Thyroid gland (tissue), 4 donors: ENCODE measurements around the gene MYO9B.

ENCODE experiments used
- POLR2A ChIP-seq, 2 donors: fragments of 450-650 bp; IDR thresholded peaks; one replicate each; pipeline ENCODE4 v1.6.1; 2017; ENCODE audit warnings: antibody characterized with exemption in 2 of 2, mild to moderate bottlenecking in 2 of 2, moderate library complexity in 1 of 2
- TF ChIP-seq, protein P1 (sequence below), 6 experiments: fragments of 200-600 bp in 3 of 6; fragments of 450-650 bp in 3 of 6; sonication (generic) in 3 of 6; IDR thresholded peaks; one replicate each; pipeline ENCODE4 v1.5.1; 2016 to 2019; ENCODE audit warnings: antibody characterized with exemption in 6 of 6, mild to moderate bottlenecking in 2 of 6, inconsistent platforms in 1 of 6, moderate library complexity in 1 of 6

DNA sequence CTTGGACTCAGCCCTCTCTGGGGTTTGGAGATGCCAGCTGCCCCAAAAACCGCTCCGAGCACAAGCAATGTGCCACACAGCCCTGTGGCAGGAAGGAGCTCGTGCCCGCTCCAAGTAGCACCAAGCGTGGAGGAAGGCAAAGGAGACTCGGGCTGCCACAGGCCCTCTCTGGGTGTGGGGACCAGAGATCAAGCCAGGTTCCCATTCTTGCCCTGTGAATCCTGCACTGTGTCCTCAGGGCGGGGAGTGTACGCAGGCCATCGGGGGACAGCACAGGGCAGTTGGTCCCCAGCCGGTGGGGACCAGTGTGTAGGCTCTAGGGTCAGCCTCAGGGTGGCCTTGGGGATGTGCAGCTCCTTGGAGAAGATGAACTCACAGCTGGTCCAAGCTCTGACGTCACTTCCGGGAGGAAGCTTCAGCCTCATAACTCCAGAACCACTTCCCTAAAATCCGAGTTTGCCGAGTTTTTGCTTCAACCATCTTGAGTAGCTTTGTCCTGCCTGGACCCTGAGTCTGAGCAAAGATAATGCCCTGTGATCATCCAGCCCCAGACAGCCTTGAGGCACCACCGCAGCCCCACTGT lies 39.6 kb upstream of the MYO9B start:
- TF ChIP-seq, protein P1, sequence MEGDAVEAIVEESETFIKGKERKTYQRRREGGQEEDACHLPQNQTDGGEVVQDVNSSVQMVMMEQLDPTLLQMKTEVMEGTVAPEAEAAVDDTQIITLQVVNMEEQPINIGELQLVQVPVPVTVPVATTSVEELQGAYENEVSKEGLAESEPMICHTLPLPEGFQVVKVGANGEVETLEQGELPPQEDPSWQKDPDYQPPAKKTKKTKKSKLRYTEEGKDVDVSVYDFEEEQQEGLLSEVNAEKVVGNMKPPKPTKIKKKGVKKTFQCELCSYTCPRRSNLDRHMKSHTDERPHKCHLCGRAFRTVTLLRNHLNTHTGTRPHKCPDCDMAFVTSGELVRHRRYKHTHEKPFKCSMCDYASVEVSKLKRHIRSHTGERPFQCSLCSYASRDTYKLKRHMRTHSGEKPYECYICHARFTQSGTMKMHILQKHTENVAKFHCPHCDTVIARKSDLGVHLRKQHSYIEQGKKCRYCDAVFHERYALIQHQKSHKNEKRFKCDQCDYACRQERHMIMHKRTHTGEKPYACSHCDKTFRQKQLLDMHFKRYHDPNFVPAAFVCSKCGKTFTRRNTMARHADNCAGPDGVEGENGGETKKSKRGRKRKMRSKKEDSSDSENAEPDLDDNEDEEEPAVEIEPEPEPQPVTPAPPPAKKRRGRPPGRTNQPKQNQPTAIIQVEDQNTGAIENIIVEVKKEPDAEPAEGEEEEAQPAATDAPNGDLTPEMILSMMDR (IDR thresholded peaks at IDR 0.05), result no peak
- TF ChIP-seq POLR2A (IDR thresholded peaks at IDR 0.05), result no peak
